ENCODE measurements around the gene PLXNA2. TPM values are rescaled to one million over a fixed set of nuclear protein-coding genes. Genes with fewer than 3 reads are reported as not detected.

Gene PLXNA2
- total RNA-seq, 1 experiment from 2014 or later, result 69.7 TPM

- Mint-ChIP-seq H3K36me3 (ENCODE audit: insufficient read depth, unreplicated experiment) (no peaks in the 10 kb centered on the region), H3K27ac (ENCODE audit: low read depth, unreplicated experiment) (no peak overlapping the region), H3K9me3 (ENCODE audit: unreplicated experiment) (peaks cover 11% of the 10 kb centered on the region), H3K27me3 (ENCODE audit: insufficient read depth, unreplicated experiment) (no peaks in the 10 kb centered on the region), H3K4me1 (ENCODE audit: insufficient read depth, unreplicated experiment) (peaks cover 64% of the 10 kb centered on the region), H3K4me3 (ENCODE audit: unreplicated experiment) (no peak overlapping the region)
- TF ChIP-seq CTCF (IDR thresholded peaks at IDR 0.05; ENCODE audit: unreplicated experiment), result no peak
- no TSS peak for BruUV-seq (replicated peaks)
- intact Hi-C loops (cut with micrococcal nuclease), result no loop called here
- POLR2A ChIA-PET, result interaction anchor here (7.9 to 13.2 kb wide), 3 partner anchors 13 to 34 kb away, joined by 155 to 219 read pairs (median 186); partner anchors contain the start of gene PLXNA2
- DNase-seq (ENCODE audit: unreplicated experiment), result no peak
- CTCF ChIA-PET, result interaction anchor here (1.2 to 19.3 kb wide), 5 partner anchors 9 to 195 kb away, joined by 3 to 545 read pairs (median 13); partner anchors contain the start of gene PLXNA2
Observed at GRCh38 chr1:208216806-208217205, 27.4 kb downstream of the PLXNA2 start.

GRCh38 chr1:208216062-208216461, 28.1 kb downstream of the PLXNA2 start:
- POLR2A ChIA-PET, result interaction anchor here (0.6 to 13.2 kb wide), 5 partner anchors 12 to 930 kb away, joined by 3 to 219 read pairs (median 5); no protein-coding TSS in a partner anchor
- DNase-seq (ENCODE audit: unreplicated experiment), result peak; percentile 53
- peaks cover 6% of the 10 kb centered on the region for H3K36me3 Mint-ChIP-seq (ENCODE audit: insufficient read depth, unreplicated experiment)
- peaks cover 11% of the 10 kb centered on the region for H3K9me3 Mint-ChIP-seq (ENCODE audit: unreplicated experiment)
- peak overlapping the region; percentile 93 for H3K27ac Mint-ChIP-seq (ENCODE audit: low read depth, unreplicated experiment)
- no peaks in the 10 kb centered on the region for H3K27me3 Mint-ChIP-seq (ENCODE audit: insufficient read depth, unreplicated experiment)
- no peak for TF ChIP-seq CTCF (IDR thresholded peaks at IDR 0.05; ENCODE audit: unreplicated experiment)
- no peak overlapping the region for H3K4me3 Mint-ChIP-seq (ENCODE audit: unreplicated experiment)
- CTCF ChIA-PET, result interaction anchor here (0.6 to 19.3 kb wide), 8 partner anchors 9 to 194 kb away, joined by 3 to 545 read pairs (median 6); partner anchors contain the start of gene PLXNA2
- intact Hi-C loops (cut with micrococcal nuclease), result no loop called here
- BruUV-seq (replicated peaks), result no TSS peak
- peaks cover 59% of the 10 kb centered on the region for H3K4me1 Mint-ChIP-seq (ENCODE audit: insufficient read depth, unreplicated experiment)

GRCh38 chr1:208215393-208215792, 28.8 kb downstream of the PLXNA2 start:
- H3K27me3 Mint-ChIP-seq (ENCODE audit: insufficient read depth, unreplicated experiment), result no peaks in the 10 kb centered on the region
- DNase-seq (ENCODE audit: unreplicated experiment), result no peak
- intact Hi-C loops (cut with micrococcal nuclease), result no loop called here
- BruUV-seq (replicated peaks), result no TSS peak
- H3K9me3 Mint-ChIP-seq (ENCODE audit: unreplicated experiment), result peaks cover 11% of the 10 kb centered on the region
- no peak for TF ChIP-seq CTCF (IDR thresholded peaks at IDR 0.05; ENCODE audit: unreplicated experiment)
- peaks cover 10% of the 10 kb centered on the region for H3K36me3 Mint-ChIP-seq (ENCODE audit: insufficient read depth, unreplicated experiment)
- H3K4me1 Mint-ChIP-seq (ENCODE audit: insufficient read depth, unreplicated experiment), result peaks cover 52% of the 10 kb centered on the region
- peak overlapping the region; percentile 93 for H3K27ac Mint-ChIP-seq (ENCODE audit: low read depth, unreplicated experiment)
- H3K4me3 Mint-ChIP-seq (ENCODE audit: unreplicated experiment), result no peak overlapping the region
- ChIA-PET POLR2A (interaction anchor here (0.6 to 13.2 kb wide), 9 partner anchors 7 to 931 kb away, joined by 3 to 219 read pairs (median 8); no protein-coding TSS in a partner anchor), CTCF (interaction anchor here (0.6 to 19.3 kb wide), 9 partner anchors 7 to 1612 kb away, joined by 3 to 545 read pairs (median 5); partner anchors contain the start of gene PLXNA2)

- ChIA-PET CTCF (interaction anchor here (0.7 to 19.3 kb wide), 11 partner anchors 10 to 508 kb away, joined by 3 to 545 read pairs (median 4); partner anchors contain the start of gene PLXNA2), POLR2A (interaction anchor here (0.7 to 13.2 kb wide), 13 partner anchors 8 to 1218 kb away, joined by 3 to 155 read pairs (median 4); partner anchors contain the start of gene PLXNA2)
- H3K27me3 Mint-ChIP-seq (ENCODE audit: insufficient read depth, unreplicated experiment), result no peaks in the 10 kb centered on the region
- H3K27ac Mint-ChIP-seq (ENCODE audit: low read depth, unreplicated experiment), result peak overlapping the region; percentile 93
- no peak for DNase-seq (ENCODE audit: unreplicated experiment)
- peaks cover 11% of the 10 kb centered on the region for H3K9me3 Mint-ChIP-seq (ENCODE audit: unreplicated experiment)
- peaks cover 17% of the 10 kb centered on the region for H3K36me3 Mint-ChIP-seq (ENCODE audit: insufficient read depth, unreplicated experiment)
- BruUV-seq (replicated peaks), result no TSS peak
- H3K4me3 Mint-ChIP-seq (ENCODE audit: unreplicated experiment), result no peak overlapping the region
- H3K4me1 Mint-ChIP-seq (ENCODE audit: insufficient read depth, unreplicated experiment), result peaks cover 48% of the 10 kb centered on the region
- intact Hi-C loops (cut with micrococcal nuclease), result no loop called here
- TF ChIP-seq CTCF (IDR thresholded peaks at IDR 0.05; ENCODE audit: unreplicated experiment), result no peak
Observed at GRCh38 chr1:208213786-208214185, 30.4 kb downstream of the PLXNA2 start.
